Sigmoid colon (tissue), 7 donors: ENCODE measurements around the gene MYO7A. TPM values are rescaled to one million over a fixed set of nuclear protein-coding genes. Genes with fewer than 3 reads are reported as not detected.

Experiments
- DNase-seq: peaks from one replicate; pipeline ENCODE4 v3.0.0-alpha.2; 2019
- H3K27ac ChIP-seq, 4 donors: fragments of 200-600 bp; sonication (generic); one replicate each; pipeline ENCODE4 v1.5.1; 2016 to 2019; ENCODE audit warnings: mild to moderate bottlenecking in 1 of 4
- H3K27me3 ChIP-seq, 3 donors: fragments of 200-600 bp; sonication (generic); one replicate each; pipeline ENCODE4 v1.5.1; 2019; ENCODE audit warnings: mild to moderate bottlenecking in 1 of 3
- H3K36me3 ChIP-seq, 4 donors: fragments of 200-600 bp; sonication (generic); one replicate each; pipeline ENCODE4 v1.5.1; 2016 to 2019
- H3K4me1 ChIP-seq, 4 donors: fragments of 200-600 bp; sonication (generic); one replicate each; pipeline ENCODE4 v1.5.1; 2017 to 2019
- H3K4me3 ChIP-seq, 4 donors: fragments of 200-600 bp; sonication (generic); one replicate each; pipeline ENCODE4 v1.5.1; 2017 to 2019; ENCODE audit warnings: mild to moderate bottlenecking in 2 of 4, moderate library complexity in 1 of 4
- H3K9me3 ChIP-seq, 4 donors: fragments of 200-600 bp in 3 of 4; sonication (generic) in 3 of 4; one replicate each; pipeline versions ENCODE4 v1.5.1 to v1.6.1; 2013 to 2019
- CTCF ChIP-seq, 4 experiments: fragments of 450-650 bp in 3 of 4; fragments of 200-600 bp in 1 of 4; IDR thresholded peaks; one replicate each; pipeline ENCODE4 v1.5.1; 2016 to 2019; ENCODE audit warnings: antibody characterized with exemption in 4 of 4, mild to moderate bottlenecking in 3 of 4, moderate library complexity in 2 of 4
- EP300 ChIP-seq, 4 donors: sonication (generic); formaldehyde crosslinking; IDR thresholded peaks; one replicate each; pipeline ENCODE4 v1.6.1; 2017; ENCODE audit warnings: antibody characterized with exemption in 4 of 4
- POLR2A ChIP-seq, 2 donors: fragments of 450-650 bp; IDR thresholded peaks; one replicate each; pipeline ENCODE4 v1.6.1; 2016; ENCODE audit warnings: antibody characterized with exemption in 2 of 2, mild to moderate bottlenecking in 2 of 2, moderate library complexity in 2 of 2
- POLR2AphosphoS5 ChIP-seq, 4 donors: sonication (generic); formaldehyde crosslinking; IDR thresholded peaks; one replicate each; pipeline ENCODE4 v1.6.1; 2017; ENCODE audit warnings: antibody characterized with exemption in 4 of 4
- WGBS, 2 donors: extraction: QIAGEN DNeasy Blood & Tissue Kit; methylation state at CpG; one replicate each; pipeline ENCODE4 v1.1.7; 2013; 5-methylcytosine and 5-hydroxymethylcytosine counted together
- intact Hi-C: fragments of 100-400 bp; cut with DNase I; formaldehyde crosslinking; loops from one replicate; pipeline ENCODE4 v1.15.1; 2023
- polyA plus RNA-seq, 3 donors: library from polyadenylated mRNA; stranded (reverse); fragments of 200-250 nt; gene quantifications; one replicate each; pipeline ENCODE4 v1.2.3, GENCODE V29; 2013
- total RNA-seq, 4 donors: library from RNA; depleted of rRNA; stranded (reverse); fragments of >200 nt; gene quantifications; one replicate each; pipeline ENCODE4 v1.1.0, GENCODE V29; 2016
- donor health status: healthy with polysubstance abuse.
- donor health status: Bipolar disorder and iron deficiency.
- donor health status: healthy.

MYO7A gene
- total and polyA plus RNA-seq, 7 donors = 1.8 to 12.8 (median 7.7) TPM

- Histone ChIP-seq H3K4me3 (no peak overlapping the region), H3K27me3 (no peaks in the 10 kb centered on the region), H3K27ac (no peak overlapping the region), H3K36me3 (no peaks in the 10 kb centered on the region), H3K9me3 (no peaks in the 10 kb centered on the region), H3K4me1 (peaks cover 0 to 10% (median 1%) of the 10 kb centered on the region in 4 donors)
- no peak for TF ChIP-seq POLR2AphosphoS5 (IDR thresholded peaks at IDR 0.05)
- TF ChIP-seq EP300 (IDR thresholded peaks at IDR 0.05) = no peak
- no peak for TF ChIP-seq CTCF (IDR thresholded peaks at IDR 0.05)
- TF ChIP-seq POLR2A (IDR thresholded peaks at IDR 0.05) = no peak
- intact Hi-C loops = no loop called here
- WGBS, 2 donors = 95 to 96% methylated on average over 26 of the region's 26 CpGs
- DNase-seq = no peak
These were observed 28.6 kb downstream of the MYO7A start for GRCh38 chr11:77156396-77157195.

DNA sequence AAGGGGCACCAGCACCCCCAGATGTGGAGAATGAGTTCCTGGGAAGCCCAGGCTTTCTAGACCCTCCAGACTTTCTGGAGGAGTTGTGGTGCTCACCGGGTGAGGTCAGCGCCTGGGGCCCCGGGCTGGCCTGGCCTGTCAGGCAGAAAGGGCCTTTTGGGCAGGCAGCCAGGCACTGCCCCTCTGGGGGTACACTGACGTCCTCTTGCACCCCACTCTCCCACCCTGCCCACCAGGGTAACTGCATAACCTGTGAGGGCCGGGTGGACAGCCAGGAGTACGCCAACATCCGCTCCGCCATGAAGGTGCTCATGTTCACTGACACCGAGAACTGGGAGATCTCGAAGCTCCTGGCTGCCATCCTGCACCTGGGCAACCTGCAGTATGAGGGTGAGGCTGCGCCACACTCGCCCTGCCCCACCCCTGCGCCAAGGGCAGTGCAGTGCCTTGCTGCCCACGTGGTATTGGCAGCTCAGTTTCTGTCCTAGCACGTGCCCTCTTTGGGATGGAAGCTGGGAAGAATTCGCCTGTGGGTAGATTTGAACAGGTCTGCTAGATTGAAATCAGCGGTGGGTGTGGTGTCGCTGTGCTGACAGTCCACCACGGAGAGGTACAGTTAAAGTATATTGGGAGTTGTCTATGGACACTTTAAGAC is 30.1 kb downstream of the MYO7A start:
- H3K36me3 ChIP-seq = no peaks in the 10 kb centered on the region
- H3K9me3 ChIP-seq = no peaks in the 10 kb centered on the region
- H3K27me3 ChIP-seq = no peaks in the 10 kb centered on the region
- WGBS, 2 donors = 68 to 90% methylated on average over 19 of the region's 19 CpGs
- intact Hi-C loops = no loop called here
- H3K4me1 ChIP-seq = peaks cover 0 to 10% (median 1%) of the 10 kb centered on the region in 4 donors
- TF ChIP-seq POLR2AphosphoS5 (IDR thresholded peaks at IDR 0.05) (no peak), EP300 (IDR thresholded peaks at IDR 0.05) (no peak), POLR2A (IDR thresholded peaks at IDR 0.05) (no peak), CTCF (IDR thresholded peaks at IDR 0.05) (no peak)
- H3K27ac ChIP-seq = no peak overlapping the region
- H3K4me3 ChIP-seq = no peak overlapping the region
- no peak for DNase-seq

DNA sequence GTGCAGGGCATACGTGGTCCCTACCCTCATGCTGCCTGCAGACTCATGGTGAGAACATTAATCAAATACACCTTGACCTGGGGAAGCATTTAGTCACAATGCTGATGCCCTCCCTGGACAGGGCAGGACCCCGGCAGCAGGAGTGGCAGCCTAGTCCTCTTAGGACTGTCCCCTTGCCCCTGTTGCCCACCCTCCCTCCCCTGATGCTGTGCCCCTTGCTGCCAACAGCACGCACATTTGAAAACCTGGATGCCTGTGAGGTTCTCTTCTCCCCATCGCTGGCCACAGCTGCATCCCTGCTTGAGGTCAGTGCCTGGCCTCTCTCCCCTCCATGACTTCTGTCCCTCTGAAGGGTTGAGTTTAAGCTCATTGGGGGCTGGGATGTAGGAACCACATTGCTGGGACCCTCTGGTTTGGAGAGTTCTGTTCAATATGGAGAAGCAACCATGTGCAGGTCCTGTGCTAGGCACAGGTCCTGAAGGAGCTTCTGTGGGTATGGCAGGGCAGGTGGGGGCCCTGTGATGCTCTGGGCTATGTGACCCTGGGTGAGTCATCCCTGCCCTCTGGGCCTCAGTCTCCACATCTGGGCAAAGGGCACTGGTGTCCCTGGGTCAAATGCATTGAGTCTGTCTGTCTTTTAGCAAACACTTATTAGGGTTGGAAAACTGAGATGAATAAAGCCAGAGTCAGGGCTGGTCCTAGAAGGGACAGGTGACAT is 31.3 kb downstream of the MYO7A start:
- Histone ChIP-seq H3K27ac (no peak overlapping the region), H3K36me3 (no peaks in the 10 kb centered on the region), H3K4me1 (peaks cover 0 to 4% (median 1%) of the 10 kb centered on the region in 4 donors), H3K4me3 (no peak overlapping the region), H3K9me3 (no peaks in the 10 kb centered on the region), H3K27me3 (no peaks in the 10 kb centered on the region)
- DNase-seq = no peak
- intact Hi-C loops = no loop called here
- WGBS, 2 donors = 87% methylated on average over 4 of the region's 4 CpGs
- TF ChIP-seq EP300 (IDR thresholded peaks at IDR 0.05) (no peak), POLR2A (IDR thresholded peaks at IDR 0.05) (no peak), POLR2AphosphoS5 (IDR thresholded peaks at IDR 0.05) (no peak), CTCF (IDR thresholded peaks at IDR 0.05) (no peak)

DNA sequence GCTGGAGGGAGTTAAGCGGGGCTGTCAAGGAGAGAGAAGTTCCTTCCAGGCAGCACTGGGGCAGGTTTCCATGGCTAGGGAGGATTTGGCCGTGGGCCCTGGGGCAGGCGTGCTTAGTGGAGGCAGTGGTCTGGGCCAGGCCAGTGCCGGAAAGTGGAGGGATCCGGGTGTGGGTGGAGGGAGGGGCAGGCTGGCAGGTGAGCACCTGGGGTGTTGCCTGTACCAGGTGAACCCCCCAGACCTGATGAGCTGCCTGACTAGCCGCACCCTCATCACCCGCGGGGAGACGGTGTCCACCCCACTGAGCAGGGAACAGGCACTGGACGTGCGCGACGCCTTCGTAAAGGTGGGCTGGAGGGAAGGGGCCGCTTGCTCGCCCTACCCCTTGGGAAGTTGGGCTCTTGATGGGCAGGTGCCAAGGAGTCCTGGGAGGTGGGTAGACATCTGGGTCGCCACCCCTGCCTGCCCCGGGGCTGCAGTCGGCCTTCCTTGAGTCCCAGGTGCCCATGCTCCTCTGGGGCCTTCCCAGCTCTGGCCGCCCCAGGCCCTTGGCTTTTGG is 32.0 kb downstream of the MYO7A start:
- WGBS, 2 donors = 93 to 94% methylated on average over 20 of the region's 20 CpGs
- Histone ChIP-seq H3K9me3 (no peaks in the 10 kb centered on the region), H3K4me1 (no peaks in the 10 kb centered on the region), H3K27me3 (no peaks in the 10 kb centered on the region), H3K4me3 (no peak overlapping the region), H3K36me3 (no peaks in the 10 kb centered on the region), H3K27ac (no peak overlapping the region)
- intact Hi-C loops = no loop called here
- no peak for DNase-seq
- TF ChIP-seq POLR2A (IDR thresholded peaks at IDR 0.05) = no peak
- no peak for TF ChIP-seq POLR2AphosphoS5 (IDR thresholded peaks at IDR 0.05)
- no peak for TF ChIP-seq CTCF (IDR thresholded peaks at IDR 0.05)
- no peak for TF ChIP-seq EP300 (IDR thresholded peaks at IDR 0.05)
